ENCODE data around the gene ZNRF3. TPM values are rescaled to one million over a fixed set of nuclear protein-coding genes. Genes with fewer than 3 reads are reported as not detected.

The ZNRF3 gene
- total RNA-seq: 1 to 10 TPM; 1.7 to 8.1 (median 4.8) TPM

DNA sequence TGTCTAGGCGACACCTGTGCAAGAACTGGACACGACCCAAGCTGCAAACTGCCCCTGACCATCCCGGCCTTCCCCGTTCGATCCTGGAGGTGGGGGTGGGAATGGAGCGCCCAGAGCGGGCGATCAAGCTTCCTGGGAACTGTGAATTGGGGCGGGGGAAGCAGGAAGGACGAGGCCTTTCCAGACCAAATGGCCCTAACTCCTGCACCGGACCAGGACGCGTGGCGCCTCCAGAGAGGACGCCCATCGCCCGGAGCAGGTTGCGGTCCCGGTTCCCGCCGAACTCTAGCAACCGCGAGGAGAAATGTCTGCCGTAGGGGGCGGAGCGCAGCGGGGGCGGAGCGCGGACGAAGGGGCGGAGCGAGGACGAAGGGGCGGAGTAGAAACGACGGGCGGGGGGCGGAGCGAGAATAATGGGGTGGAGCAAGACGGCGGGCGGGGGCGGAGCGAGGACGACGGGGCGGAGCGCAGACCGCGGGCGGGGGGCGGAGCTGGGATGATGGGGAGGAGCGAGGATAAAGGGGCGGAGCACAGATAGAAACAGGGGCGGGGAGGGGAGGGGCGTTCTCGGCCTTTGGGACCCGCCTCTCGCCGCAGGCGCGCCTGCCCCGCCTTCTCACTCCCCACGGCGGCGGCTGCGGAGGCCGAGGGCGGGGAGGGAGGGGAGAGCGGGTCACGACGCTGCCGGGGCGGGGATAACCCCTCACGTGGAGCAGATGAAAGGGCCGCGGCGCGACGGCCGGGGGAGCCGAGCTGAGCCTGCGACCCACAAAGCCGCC, at the start of gene ZNRF3:
ZNRF3 (plus strand) TSS at position 695 of the 779 bp plus-strand sequence. CDS start 195 bp downstream, outside the sequence.
- TF ChIP-seq, protein P1, sequence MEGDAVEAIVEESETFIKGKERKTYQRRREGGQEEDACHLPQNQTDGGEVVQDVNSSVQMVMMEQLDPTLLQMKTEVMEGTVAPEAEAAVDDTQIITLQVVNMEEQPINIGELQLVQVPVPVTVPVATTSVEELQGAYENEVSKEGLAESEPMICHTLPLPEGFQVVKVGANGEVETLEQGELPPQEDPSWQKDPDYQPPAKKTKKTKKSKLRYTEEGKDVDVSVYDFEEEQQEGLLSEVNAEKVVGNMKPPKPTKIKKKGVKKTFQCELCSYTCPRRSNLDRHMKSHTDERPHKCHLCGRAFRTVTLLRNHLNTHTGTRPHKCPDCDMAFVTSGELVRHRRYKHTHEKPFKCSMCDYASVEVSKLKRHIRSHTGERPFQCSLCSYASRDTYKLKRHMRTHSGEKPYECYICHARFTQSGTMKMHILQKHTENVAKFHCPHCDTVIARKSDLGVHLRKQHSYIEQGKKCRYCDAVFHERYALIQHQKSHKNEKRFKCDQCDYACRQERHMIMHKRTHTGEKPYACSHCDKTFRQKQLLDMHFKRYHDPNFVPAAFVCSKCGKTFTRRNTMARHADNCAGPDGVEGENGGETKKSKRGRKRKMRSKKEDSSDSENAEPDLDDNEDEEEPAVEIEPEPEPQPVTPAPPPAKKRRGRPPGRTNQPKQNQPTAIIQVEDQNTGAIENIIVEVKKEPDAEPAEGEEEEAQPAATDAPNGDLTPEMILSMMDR (IDR thresholded peaks at IDR 0.05; ENCODE audit: low read depth): no peak

DNA sequence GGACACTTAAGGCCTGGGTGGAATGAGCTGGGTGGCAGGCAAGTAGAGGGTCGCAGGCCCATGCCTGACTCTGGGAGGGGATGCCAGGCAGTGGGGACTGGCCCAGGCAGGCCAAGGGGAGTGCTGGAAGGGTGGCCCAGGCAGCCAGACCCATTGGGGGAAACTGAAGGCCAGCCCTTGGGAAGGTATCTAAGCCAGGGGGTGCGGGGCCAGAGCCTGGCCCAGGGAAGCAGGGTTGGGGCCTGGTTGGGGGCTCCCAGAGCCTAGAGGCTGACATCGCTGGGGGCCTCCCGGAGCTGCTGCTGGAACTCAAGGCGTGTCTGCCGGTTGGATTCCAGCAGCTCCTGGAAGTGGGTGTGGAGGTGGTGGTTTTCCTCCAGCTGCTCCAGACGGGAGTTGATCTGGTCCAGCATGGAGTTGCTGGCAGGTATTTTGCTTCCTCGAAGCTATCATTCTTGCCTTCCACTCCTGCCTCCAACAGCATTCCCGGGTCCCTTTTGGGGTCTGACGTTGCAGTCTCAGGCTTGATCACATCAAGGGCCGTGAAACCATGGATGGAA, 47.7 kb upstream of the ZNRF3 start:
- TF ChIP-seq, protein P1 (IDR thresholded peaks at IDR 0.05; ENCODE audit: low read depth): no peak

DNA sequence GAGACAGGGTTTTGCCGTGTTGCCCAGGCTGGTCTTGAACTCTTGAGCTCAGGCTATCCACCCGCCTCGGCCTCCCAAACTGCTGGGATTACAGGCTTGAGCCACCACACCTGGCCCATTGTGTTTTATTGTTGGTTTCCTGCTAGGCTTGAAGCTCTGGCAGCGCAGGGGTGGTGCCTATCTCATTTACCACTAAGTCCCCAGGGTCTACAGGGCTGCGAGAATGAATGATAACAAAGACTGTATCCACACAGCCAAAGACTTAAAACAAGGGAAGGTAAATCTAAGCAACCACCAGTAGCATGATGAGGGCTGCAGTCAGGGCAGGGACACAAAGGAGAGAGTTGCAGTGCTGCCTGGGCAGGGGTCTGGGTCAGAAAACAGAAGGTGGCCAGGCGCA, 45.7 kb upstream of the ZNRF3 start:
- TF ChIP-seq, protein P1 (IDR thresholded peaks at IDR 0.05; ENCODE audit: low read depth): no peak

DNA sequence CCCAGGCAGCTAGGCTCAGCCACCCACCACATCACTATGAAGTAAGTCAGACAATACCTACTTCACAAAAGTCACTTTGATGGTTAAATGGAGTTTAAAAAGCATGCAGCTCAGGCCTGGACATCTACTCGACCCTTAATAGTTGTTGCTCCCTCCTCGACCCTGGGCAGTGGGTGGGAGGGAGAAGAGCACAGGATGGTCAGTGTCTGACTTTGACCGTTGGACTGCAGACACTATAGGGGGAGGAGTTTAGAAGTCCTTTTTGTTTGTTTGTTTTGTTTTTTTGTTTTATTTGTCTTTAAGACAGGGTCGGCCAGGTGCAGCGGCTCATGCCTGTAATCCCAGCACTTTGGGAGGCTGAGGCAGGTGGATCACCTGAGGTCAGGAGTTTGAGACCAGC, 44.4 kb upstream of the ZNRF3 start:
- TF ChIP-seq, protein P1 (IDR thresholded peaks at IDR 0.05; ENCODE audit: low read depth): no peak

DNA sequence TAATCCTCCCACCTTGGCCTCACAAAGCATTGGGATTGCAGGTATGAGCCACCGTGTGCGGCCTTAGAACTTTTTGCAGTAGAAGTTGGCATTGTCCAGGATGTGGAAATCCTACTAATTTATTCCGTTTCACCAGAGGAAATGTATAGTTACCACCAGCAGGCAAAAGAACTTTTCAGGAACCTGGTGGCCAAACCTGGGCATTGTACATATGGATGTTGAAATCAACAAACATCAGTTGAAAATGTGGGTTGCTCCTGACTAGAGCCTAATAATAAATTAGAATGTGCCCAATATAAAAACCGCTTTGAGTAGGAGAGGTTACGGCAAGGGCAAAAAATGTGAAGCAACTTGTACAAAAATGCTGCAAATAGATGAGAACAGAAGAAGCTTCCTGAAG, 42.3 kb upstream of the ZNRF3 start:
- TF ChIP-seq, protein P1 (IDR thresholded peaks at IDR 0.05; ENCODE audit: low read depth): no peak

DNA sequence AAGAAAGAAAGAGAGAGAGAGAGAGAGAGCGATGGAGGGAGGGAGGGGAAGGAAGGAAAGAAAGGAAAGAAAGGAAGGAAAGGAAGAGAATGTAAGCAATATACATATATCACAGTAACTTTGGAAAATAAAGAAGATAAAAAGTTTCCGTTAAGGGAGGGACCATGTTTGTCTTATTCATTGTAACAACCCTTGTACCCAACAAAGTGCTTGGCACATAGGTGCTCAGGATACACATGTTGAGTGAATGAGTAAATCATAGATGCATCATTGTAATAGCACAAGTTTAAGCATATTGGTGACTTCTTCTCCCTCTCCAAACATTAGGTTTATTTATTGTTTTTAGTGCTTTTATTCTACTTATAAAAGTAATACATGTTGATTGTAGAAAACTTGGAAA, 39.7 kb upstream of the ZNRF3 start:
- TF ChIP-seq, protein P1 (IDR thresholded peaks at IDR 0.05; ENCODE audit: low read depth): no peak

DNA sequence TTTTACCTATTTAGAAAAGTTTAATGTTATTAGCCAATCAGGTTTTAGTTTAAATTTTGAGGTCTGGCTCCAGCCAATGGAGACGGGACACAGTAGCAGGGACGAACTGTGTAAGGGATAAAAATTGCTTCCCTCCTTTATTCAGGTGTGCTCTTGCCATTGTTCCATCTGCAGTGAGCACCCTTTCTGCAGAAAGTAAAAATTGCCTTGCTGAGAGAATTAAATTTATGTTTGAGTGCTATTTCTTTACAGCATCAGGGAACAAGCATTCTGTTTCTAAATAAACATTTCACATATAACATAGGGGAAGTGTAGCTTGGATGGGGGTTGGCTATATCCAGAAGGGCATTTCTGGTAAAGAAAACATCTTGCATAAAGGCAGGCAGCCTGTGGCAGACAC, 36.4 kb upstream of the ZNRF3 start:
- TF ChIP-seq, protein P1 (IDR thresholded peaks at IDR 0.05; ENCODE audit: low read depth): no peak
